Limb (tissue), 2 donors: Measurements from ENCODE around the gene NR6A1.

Experiments
- DNase-seq, 2 donors: peaks; one replicate each; pipeline ENCODE4 v3.0.0-alpha.2; 2016; ENCODE audit errors: extremely low spot score in 2 of 2

Gene NR6A1

DNA sequence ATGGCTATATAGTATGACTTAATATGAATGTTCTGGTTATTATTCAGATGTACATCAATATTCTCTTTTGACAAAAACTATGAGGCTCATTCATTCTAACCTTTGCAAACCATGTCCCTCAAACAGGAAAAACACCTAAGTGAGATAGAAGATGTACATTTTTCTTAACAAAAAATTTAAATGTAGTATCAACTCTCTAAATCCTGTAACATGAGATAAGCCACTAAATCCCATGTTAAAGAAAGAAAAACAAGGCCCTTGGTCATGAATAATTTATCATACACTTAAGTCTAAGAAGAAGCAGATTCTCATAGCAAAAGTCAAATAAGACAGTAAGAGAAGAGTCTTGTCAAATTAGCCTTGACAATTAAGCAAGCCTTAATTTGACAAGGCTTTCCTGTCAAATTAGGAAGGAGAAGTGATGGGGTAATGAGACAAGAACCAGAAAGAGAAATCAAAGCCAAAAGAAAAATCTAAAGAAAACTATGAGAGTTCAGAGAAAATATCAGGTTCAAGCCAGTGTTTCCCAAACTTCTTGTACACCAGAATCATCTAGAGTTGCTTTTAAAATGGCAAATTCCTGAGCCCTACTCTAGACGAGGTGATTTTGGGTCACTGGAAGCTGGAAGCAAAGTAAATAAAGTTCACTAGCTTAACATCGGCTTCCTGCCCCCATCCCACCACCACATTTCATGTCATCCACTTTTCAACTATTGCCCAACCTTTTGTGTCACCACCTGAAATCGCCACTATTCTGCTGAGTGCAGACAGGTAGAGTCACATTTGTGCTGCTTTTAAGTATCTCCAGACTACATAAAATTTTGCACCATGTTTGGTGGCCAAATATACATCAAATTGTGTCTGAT is 76.5 kb downstream of the NR6A1 start:
- DNase-seq, result no peak

DNA sequence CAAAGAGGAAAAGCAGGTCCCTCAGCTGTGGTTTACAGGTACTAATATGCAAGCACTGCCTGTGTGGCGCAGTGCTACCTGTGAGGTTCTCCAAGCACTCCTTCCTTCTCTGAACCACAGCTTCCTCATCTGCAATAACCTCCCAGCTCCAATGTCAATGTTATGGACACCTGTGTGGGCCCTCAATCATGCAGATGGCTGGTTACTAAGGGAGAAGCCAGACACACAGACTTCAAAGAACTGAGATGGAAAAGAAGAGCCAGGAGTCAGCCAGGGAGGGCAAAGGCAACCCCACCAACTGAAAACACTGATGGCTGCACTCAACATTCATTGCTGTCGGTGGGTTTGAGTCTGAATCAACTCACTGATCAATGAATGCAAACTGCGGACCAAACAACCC is 77.7 kb downstream of the NR6A1 start:
- no peak for DNase-seq

DNA sequence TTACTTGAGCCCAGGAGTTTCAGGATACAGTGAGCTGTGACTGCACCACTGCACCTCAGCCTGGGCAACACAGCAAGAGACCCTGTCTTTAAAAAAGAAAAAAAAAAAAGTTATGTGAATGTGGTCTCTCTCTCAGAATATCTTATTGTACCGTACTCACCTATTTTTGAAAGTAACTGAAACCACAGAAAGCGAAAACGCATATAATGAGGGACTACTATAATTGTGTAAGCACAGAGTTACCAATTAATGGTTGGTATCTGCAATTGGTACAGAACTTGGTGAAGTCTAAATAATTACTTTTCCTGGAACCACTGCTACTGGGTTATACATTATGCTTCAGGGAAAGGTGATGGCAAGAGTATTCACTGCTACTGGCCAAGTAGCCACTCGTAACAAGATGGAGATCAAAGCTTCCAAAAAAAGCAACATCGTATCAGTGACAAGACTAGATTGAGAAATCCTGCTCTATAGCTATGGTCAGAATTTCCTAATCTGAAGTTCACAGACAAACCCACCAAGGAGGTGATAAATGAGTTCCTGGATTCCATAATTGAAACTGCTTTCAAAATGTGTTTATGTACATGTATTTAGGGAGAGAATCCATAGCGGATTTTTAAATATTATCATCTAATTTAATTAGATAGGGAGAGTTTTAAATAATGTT is 82.7 kb downstream of the NR6A1 start:
- DNase-seq, result no peak

DNA sequence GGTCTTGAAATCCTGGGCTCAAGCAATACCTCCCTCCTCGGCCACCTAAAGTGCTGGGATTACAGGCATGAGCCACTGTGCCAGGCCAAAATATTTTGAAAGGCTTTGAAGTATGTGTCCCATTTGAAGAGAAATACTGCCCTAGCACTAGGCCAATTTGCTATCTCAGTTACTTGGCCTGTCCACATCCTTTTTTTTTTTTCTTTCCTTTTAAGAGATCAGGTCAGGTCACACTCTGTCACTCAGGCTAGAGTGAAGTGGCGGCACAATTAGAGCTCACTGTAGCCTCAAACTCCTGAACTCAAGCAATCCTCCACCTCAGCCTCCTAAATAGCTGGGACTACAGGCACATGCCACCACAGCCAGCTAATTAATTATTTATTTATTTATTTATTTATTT is 84.2 kb downstream of the NR6A1 start:
- no peak for DNase-seq

DNA sequence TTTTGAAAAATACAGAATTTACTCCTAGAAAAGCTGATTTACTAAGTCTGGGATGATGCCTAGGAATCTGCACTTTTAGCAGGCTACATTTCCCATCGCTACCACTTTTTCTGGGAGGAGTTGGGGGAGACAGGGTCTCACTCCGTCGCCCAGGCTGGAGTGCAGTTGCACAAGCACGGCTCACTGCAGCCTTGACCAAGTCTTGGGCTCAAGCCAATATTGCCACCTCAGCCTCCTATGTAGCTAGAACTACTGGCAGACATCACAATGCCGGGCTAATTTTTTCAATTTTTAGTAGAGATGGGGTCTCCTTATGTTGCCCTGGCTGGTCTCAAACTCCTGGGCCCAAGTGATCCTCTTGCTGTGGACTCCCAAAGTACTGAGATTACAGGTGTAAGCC is 85.9 kb downstream of the NR6A1 start:
- DNase-seq, result no peak

- no peak for DNase-seq
Observed at GRCh38 chr9:124684169-124684568, 86.9 kb downstream of the NR6A1 start.

GRCh38 chr9:124683043-124683442 is 88.1 kb downstream of the NR6A1 start:
- DNase-seq, result no peak

- no peak for DNase-seq
Observed at GRCh38 chr9:124680714-124681390, 90.3 kb downstream of the NR6A1 start.

DNA sequence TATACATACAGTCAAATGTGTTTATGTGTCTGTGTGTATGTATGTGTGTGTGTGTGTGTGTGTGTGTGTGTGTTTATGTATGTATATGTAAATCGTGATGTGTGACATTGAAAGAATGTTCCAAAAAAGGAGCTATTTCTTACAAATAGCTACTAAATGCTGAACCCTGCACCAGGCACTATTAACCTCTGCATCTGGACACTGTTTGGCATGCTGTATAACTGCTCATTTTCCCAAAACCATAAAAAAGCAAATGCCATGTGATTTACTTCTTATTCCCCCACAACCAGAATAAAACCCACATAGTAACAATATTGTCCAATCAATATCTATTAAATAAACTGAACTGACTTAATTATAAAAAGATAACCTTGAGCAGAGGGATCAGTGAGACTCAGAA is 91.1 kb downstream of the NR6A1 start:
- no peak for DNase-seq

GRCh38 chr9:124676159-124676551 is 95.0 kb downstream of the NR6A1 start:
- no peak for DNase-seq

- peak in 1 of 2 donors; percentile 37 for DNase-seq
Observed at GRCh38 chr9:124675261-124676158, 95.6 kb downstream of the NR6A1 start.

- DNase-seq, result no peak
Observed at GRCh38 chr9:124674651-124675050, 96.5 kb downstream of the NR6A1 start.

- no peak for DNase-seq
Observed at GRCh38 chr9:124673063-124673462, 98.0 kb downstream of the NR6A1 start.

DNA sequence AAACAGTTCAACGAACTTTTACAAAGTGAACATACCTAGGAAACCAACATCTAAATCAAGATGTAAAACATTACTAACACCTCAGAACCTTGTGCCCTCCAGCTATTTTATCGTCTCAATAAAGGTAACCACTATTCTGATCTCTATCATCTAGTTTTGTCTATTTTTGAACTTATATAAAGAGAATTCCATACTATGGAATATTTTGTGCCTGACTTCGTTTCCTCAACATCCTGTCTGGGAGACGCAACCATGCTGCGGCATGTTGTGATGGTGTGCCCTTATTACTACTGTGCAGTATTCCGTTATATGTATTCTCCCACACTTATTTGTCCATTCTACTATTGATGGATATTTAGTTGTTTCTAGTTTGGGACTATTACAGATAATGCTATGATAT is 99.2 kb downstream of the NR6A1 start:
- DNase-seq, result no peak

DNA sequence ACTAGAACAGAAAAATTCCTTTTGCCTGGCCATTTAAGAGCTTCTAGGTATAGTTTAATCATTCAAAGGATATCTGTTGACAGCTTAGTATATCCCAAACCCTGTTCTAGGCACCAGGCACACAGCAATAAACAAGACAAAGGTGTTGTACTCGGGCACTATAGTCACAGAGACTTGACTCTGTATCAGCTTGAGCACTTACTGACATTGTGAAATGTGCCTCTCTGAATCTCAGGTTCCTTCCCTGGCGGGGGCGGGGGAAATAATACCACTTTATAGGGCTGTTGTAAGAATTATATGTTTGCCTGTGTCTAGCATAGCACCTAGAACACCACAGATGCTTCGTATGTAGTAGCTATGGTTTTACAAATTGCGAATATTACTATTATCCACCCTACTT is 104.5 kb downstream of the NR6A1 start:
- DNase-seq, result no peak

- DNase-seq, result no peak
Observed at GRCh38 chr9:124665391-124666058, 105.6 kb downstream of the NR6A1 start.

GRCh38 chr9:124664143-124664542 is 107.0 kb downstream of the NR6A1 start:
- DNase-seq, result no peak

- no peak for DNase-seq
Observed at GRCh38 chr9:124663046-124663961, 107.8 kb downstream of the NR6A1 start.

DNA sequence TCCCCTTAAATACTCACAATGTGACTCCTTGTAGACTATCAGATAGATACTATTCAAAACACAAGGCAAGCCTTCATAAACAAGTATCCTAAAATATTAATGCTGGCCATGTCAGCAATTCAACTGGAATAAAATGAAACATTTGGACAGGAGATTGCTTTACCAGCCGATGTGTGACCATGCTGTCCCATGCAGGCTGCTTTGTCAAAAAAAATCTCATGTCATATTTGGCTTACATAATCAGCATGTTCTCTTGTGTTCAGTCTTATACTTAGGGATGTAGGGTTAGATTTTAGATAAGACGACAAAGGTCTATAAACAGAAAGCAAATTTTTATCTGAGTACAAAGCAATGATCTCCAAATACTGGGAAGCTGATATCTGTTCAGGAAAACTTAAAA is 108.5 kb downstream of the NR6A1 start:
- DNase-seq, result no peak

DNA sequence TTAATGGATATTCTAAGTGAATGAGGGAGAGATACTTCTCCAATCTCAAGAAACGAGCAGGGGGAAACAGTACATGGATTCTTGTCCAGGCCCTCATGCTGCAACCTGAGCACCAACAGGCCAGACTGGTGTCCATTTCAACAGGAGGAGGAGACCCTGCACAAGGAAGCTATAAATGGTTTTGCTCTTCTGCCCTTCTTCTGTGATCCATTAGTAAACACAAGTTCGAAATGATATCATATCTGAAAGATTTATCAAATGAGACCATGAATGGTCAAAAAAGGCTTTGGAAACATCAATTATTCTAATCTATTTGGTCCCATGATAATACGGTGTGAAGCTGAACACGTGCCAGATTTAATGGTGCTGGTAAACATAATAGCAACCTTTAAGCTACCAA is 109.8 kb downstream of the NR6A1 start:
- no peak for DNase-seq
